Liver (tissue), 3 donors: ENCODE data around the gene DACH1.

ENCODE experiments used
- EGR1 ChIP-seq, 2 donors: IDR thresholded peaks; 2 replicates each; pipeline ENCODE4 v1.6.1; 2016 to 2018; ENCODE audit warnings: antibody characterized with exemption in 2 of 2, low read depth in 2 of 2
- RXRA ChIP-seq, 2 donors: IDR thresholded peaks; 2 replicates each; pipeline ENCODE4 v1.6.1; 2017 to 2018; ENCODE audit warnings: antibody characterized with exemption in 2 of 2, mild to moderate bottlenecking in 1 of 2
- SP1 ChIP-seq: IDR thresholded peaks from 2 replicates; pipeline ENCODE4 v1.6.1; 2018; ENCODE audit warnings: antibody characterized with exemption, mild to moderate bottlenecking
- TAF1 ChIP-seq: conservative IDR thresholded peaks from 2 replicates; pipeline ENCODE4 v1.6.1; 2016; ENCODE audit warnings: antibody characterized with exemption, mild to moderate bottlenecking
- YY1 ChIP-seq: IDR thresholded peaks from 2 replicates; pipeline ENCODE4 v1.6.1; 2016; ENCODE audit warnings: antibody characterized with exemption, mild to moderate bottlenecking
- TF ChIP-seq, protein P1 (sequence below): fragments of 150-350 bp; IDR thresholded peaks from 2 replicates; pipeline ENCODE4 v1.5.1; 2017; ENCODE audit warnings: improper control_type of control experiment, low read depth, low read length; ENCODE audit not compliant: missing input control
- donor health status: healthy.
- donor health status: healthy.

DNA sequence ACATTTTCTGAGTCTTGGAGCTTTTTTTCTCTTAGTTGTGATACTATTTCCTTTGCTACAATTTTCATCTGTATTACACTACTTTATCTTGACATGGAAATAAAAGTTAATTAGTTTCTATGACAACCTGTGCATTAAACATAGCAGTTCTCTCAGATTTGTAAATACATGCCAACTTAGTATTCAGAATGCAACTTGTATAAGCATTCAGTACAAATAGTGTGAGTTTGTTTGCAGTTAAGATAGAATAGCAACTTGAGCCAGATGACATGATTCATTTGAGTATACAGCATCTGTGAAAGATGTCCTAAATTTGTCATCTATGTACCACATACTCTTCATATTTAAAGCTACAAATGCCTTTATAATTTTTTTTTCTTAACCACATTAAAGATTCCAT is 98.1 kb downstream of the DACH1 start:
- TF ChIP-seq, protein P1, sequence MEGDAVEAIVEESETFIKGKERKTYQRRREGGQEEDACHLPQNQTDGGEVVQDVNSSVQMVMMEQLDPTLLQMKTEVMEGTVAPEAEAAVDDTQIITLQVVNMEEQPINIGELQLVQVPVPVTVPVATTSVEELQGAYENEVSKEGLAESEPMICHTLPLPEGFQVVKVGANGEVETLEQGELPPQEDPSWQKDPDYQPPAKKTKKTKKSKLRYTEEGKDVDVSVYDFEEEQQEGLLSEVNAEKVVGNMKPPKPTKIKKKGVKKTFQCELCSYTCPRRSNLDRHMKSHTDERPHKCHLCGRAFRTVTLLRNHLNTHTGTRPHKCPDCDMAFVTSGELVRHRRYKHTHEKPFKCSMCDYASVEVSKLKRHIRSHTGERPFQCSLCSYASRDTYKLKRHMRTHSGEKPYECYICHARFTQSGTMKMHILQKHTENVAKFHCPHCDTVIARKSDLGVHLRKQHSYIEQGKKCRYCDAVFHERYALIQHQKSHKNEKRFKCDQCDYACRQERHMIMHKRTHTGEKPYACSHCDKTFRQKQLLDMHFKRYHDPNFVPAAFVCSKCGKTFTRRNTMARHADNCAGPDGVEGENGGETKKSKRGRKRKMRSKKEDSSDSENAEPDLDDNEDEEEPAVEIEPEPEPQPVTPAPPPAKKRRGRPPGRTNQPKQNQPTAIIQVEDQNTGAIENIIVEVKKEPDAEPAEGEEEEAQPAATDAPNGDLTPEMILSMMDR = no peak
- TF ChIP-seq RXRA (IDR thresholded peaks at IDR 0.05) (no peak), EGR1 (IDR thresholded peaks at IDR 0.05; ENCODE audit: low read depth in 2 of 2) (no peak), TAF1 (no peak), SP1 (no peak), YY1 (no peak)
